ENCODE data around the gene SASH3. TPM values are rescaled to one million over a fixed set of nuclear protein-coding genes. Genes with fewer than 3 reads are reported as not detected.

SASH3 gene
- polyA plus RNA-seq, 1 donor from 2014 or later: 203 TPM

GRCh38 chrX:129798888-129799287 lies 19.1 kb downstream of the SASH3 start:
- H3K27ac Mint-ChIP-seq: peak overlapping the region in 1 of 3 donors; percentile 90
- H3K27me3 Mint-ChIP-seq: no peaks in the 10 kb centered on the region
- H3K4me1 Mint-ChIP-seq: peaks cover 0 to 5% (median 5%) of the 10 kb centered on the region in 3 donors
- peaks cover 7% of the 10 kb centered on the region for H3K36me3 Mint-ChIP-seq
- no peaks in the 10 kb centered on the region for H3K9me3 Mint-ChIP-seq
- H3K4me3 Mint-ChIP-seq: no peak overlapping the region

- Mint-ChIP-seq H3K27ac (no peak overlapping the region), H3K4me1 (peaks cover 5% of the 10 kb centered on the region in 3 donors), H3K4me3 (no peak overlapping the region), H3K36me3 (peaks cover 7% of the 10 kb centered on the region), H3K9me3 (no peaks in the 10 kb centered on the region), H3K27me3 (no peaks in the 10 kb centered on the region)
Observed at GRCh38 chrX:129800186-129800585, 20.4 kb downstream of the SASH3 start.

- H3K4me1 Mint-ChIP-seq: peaks cover 5% of the 10 kb centered on the region in 3 donors
- H3K36me3 Mint-ChIP-seq: peaks cover 3% of the 10 kb centered on the region
- no peaks in the 10 kb centered on the region for H3K9me3 Mint-ChIP-seq
- no peak overlapping the region for H3K27ac Mint-ChIP-seq
- no peak overlapping the region for H3K4me3 Mint-ChIP-seq
- no peaks in the 10 kb centered on the region for H3K27me3 Mint-ChIP-seq
Observed at GRCh38 chrX:129802863-129803262, 23.1 kb downstream of the SASH3 start.

- Mint-ChIP-seq H3K4me1 (peaks cover 12 to 21% (median 19%) of the 10 kb centered on the region in 3 donors), H3K27ac (no peak overlapping the region), H3K4me3 (no peak overlapping the region), H3K27me3 (no peaks in the 10 kb centered on the region), H3K9me3 (no peaks in the 10 kb centered on the region), H3K36me3 (peaks cover 3% of the 10 kb centered on the region)
Observed at GRCh38 chrX:129804806-129805205, 25.1 kb downstream of the SASH3 start.

GRCh38 chrX:129808158-129808828 lies 28.5 kb downstream of the SASH3 start:
- no peaks in the 10 kb centered on the region for H3K27me3 Mint-ChIP-seq
- peaks cover 2% of the 10 kb centered on the region for H3K36me3 Mint-ChIP-seq
- H3K4me3 Mint-ChIP-seq: no peak overlapping the region
- peaks cover 12 to 21% (median 19%) of the 10 kb centered on the region in 3 donors for H3K4me1 Mint-ChIP-seq
- H3K27ac Mint-ChIP-seq: no peak overlapping the region
- no peaks in the 10 kb centered on the region for H3K9me3 Mint-ChIP-seq

GRCh38 chrX:129808829-129809796 lies 29.4 kb downstream of the SASH3 start:
- Mint-ChIP-seq H3K36me3 (peaks cover 4% of the 10 kb centered on the region), H3K27ac (no peak overlapping the region), H3K4me1 (peaks cover 12 to 21% (median 16%) of the 10 kb centered on the region in 3 donors), H3K4me3 (no peak overlapping the region), H3K9me3 (no peaks in the 10 kb centered on the region), H3K27me3 (no peaks in the 10 kb centered on the region)

GRCh38 chrX:129813662-129814368 lies 34.1 kb downstream of the SASH3 start:
- Mint-ChIP-seq H3K36me3 (peaks cover 5% of the 10 kb centered on the region), H3K27ac (no peak overlapping the region), H3K27me3 (no peaks in the 10 kb centered on the region), H3K9me3 (no peaks in the 10 kb centered on the region), H3K4me3 (no peak overlapping the region), H3K4me1 (peaks cover 3 to 8% (median 8%) of the 10 kb centered on the region in 3 donors)

GRCh38 chrX:129818123-129818522 lies 38.4 kb downstream of the SASH3 start:
- peaks cover 3% of the 10 kb centered on the region for H3K36me3 Mint-ChIP-seq
- no peaks in the 10 kb centered on the region for H3K9me3 Mint-ChIP-seq
- no peak overlapping the region for H3K27ac Mint-ChIP-seq
- H3K4me3 Mint-ChIP-seq: no peak overlapping the region
- H3K4me1 Mint-ChIP-seq: peaks cover 0 to 3% (median under 1%) of the 10 kb centered on the region in 3 donors
- no peaks in the 10 kb centered on the region for H3K27me3 Mint-ChIP-seq

- H3K4me1 Mint-ChIP-seq: peaks cover 0 to 13% (median 11%) of the 10 kb centered on the region in 3 donors
- no peaks in the 10 kb centered on the region for H3K9me3 Mint-ChIP-seq
- H3K4me3 Mint-ChIP-seq: no peak overlapping the region
- H3K27ac Mint-ChIP-seq: no peak overlapping the region
- H3K36me3 Mint-ChIP-seq: no peaks in the 10 kb centered on the region
- H3K27me3 Mint-ChIP-seq: no peaks in the 10 kb centered on the region
Observed at GRCh38 chrX:129823115-129823514, 43.4 kb downstream of the SASH3 start.

- Mint-ChIP-seq H3K4me3 (peak overlapping the region in 1 of 4 donors; percentile 87), H3K4me1 (peaks cover 0 to 13% (median 11%) of the 10 kb centered on the region in 3 donors), H3K36me3 (peaks cover under 1% of the 10 kb centered on the region), H3K27me3 (no peaks in the 10 kb centered on the region), H3K9me3 (no peaks in the 10 kb centered on the region), H3K27ac (no peak overlapping the region)
Observed at GRCh38 chrX:129823522-129823921, 43.8 kb downstream of the SASH3 start.

- Mint-ChIP-seq H3K4me3 (no peak overlapping the region), H3K9me3 (no peaks in the 10 kb centered on the region), H3K36me3 (peaks cover 3% of the 10 kb centered on the region), H3K27ac (no peak overlapping the region), H3K27me3 (no peaks in the 10 kb centered on the region), H3K4me1 (peaks cover 0 to 13% (median 11%) of the 10 kb centered on the region in 3 donors)
Observed at GRCh38 chrX:129824620-129825019, 44.9 kb downstream of the SASH3 start.

GRCh38 chrX:129825746-129826505 lies 46.2 kb downstream of the SASH3 start:
- Mint-ChIP-seq H3K4me3 (peak overlapping the region in 2 of 4 donors; percentile 39 to 71), H3K9me3 (no peaks in the 10 kb centered on the region), H3K36me3 (peaks cover 3% of the 10 kb centered on the region), H3K27me3 (peaks cover 2% of the 10 kb centered on the region), H3K4me1 (peaks cover 0 to 12% (median 11%) of the 10 kb centered on the region in 3 donors), H3K27ac (peak overlapping the region in 2 of 3 donors; percentile 18 to 55)

GRCh38 chrX:129830494-129830893 lies 50.7 kb downstream of the SASH3 start:
- no peak overlapping the region for H3K27ac Mint-ChIP-seq
- peaks cover 4% of the 10 kb centered on the region for H3K27me3 Mint-ChIP-seq
- H3K9me3 Mint-ChIP-seq: no peaks in the 10 kb centered on the region
- peaks cover 3% of the 10 kb centered on the region for H3K36me3 Mint-ChIP-seq
- peaks cover 0 to 7% (median 7%) of the 10 kb centered on the region in 3 donors for H3K4me1 Mint-ChIP-seq
- H3K4me3 Mint-ChIP-seq: no peak overlapping the region

Measured in IgD-negative memory B cell (primary cell).